B cell (primary cell): ENCODE results near the gene SLCO3A1. TPM values are rescaled to one million over a fixed set of nuclear protein-coding genes. Genes with fewer than 3 reads are reported as not detected.
"Not testable (repeated sequence)": the region's sequence is repeated elsewhere in the genome, so short reads cannot be mapped to it uniquely, and the experiment has no call there.

ENCODE experiments used
- ATAC-seq: fragments of 200-7000 bp; cut with Tn5 transposase; one replicate; pipeline ENCODE4 v1.10.0; 2021; ENCODE audit warnings: low read depth, mild to moderate bottlenecking, moderate number of reproducible peaks, moderate library complexity
- CTCF ChIA-PET: fragments of 350-600 bp; sonication (Branson Sonifier 250); formaldehyde crosslinking; loops from one replicate; lab custom pipeline; 2021; ENCODE audit warnings: antibody characterized with exemption, inconsistent platforms; lab: Charles Lee
- POLR2A ChIA-PET: fragments of 350-600 bp; sonication (Branson Sonifier 250); formaldehyde crosslinking; loops from one replicate; lab custom pipeline; 2021; ENCODE audit warnings: antibody characterized with exemption; lab: Charles Lee
- DNase-seq: peaks from one replicate; pipeline ENCODE4 v3.0.0; 2013
- H2AFZ ChIP-seq: 2 replicates; pipeline ENCODE4 v1.6.1; 2012; ENCODE audit warnings: mild to moderate bottlenecking, low read depth, low read length; ENCODE audit not compliant: insufficient read depth, poor library complexity, severe bottlenecking
- H3K27ac ChIP-seq, 2 donors: 1 replicate in 1 of 2; 2 replicates in 1 of 2; pipeline ENCODE4 v1.5.1; 2012 to 2013; ENCODE audit warnings: low read length in 2 of 2, mild to moderate bottlenecking in 2 of 2, moderate library complexity in 1 of 2
- H3K27me3 ChIP-seq, 4 experiments: fragments of 200-600 bp in 1 of 4; sonication (generic) in 1 of 4; replicated peaks in 1 of 4; 1 replicate in 2 of 4; 2 replicates in 2 of 4; pipeline versions ENCODE4 v1.6.1 to v1.7.0; 2013 to 2016; ENCODE audit warnings: low read length in 3 of 4, mild to moderate bottlenecking in 2 of 4, mixed read lengths in 1 of 4, moderate library complexity in 1 of 4; ENCODE audit not compliant: insufficient read depth in 4 of 4, control insufficient read depth in 3 of 4; ENCODE audit errors: control extremely low read depth in 1 of 4
- H3K36me3 ChIP-seq, 2 experiments: replicated peaks in 1 of 2; 1 replicate in 1 of 2; 2 replicates in 1 of 2; pipeline versions ENCODE4 v1.6.1 to v1.7.1; 2013; ENCODE audit warnings: low read length in 1 of 2; ENCODE audit not compliant: insufficient read depth in 2 of 2, control insufficient read depth in 1 of 2; ENCODE audit errors: control extremely low read depth in 1 of 2, extremely low read depth in 1 of 2
- H3K4me1 ChIP-seq, 2 donors: fragments of 200-600 bp in 1 of 2; sonication (generic) in 1 of 2; 1 replicate in 1 of 2; 2 replicates in 1 of 2; pipeline versions ENCODE4 v1.5.1 to v1.6.1; 2013 to 2017; ENCODE audit warnings: low read length in 2 of 2; ENCODE audit not compliant: control insufficient read depth in 2 of 2, insufficient read depth in 2 of 2
- H3K4me2 ChIP-seq: replicated peaks from 2 replicates; pipeline ENCODE3; 2012; ENCODE audit warnings: mild to moderate bottlenecking, low read depth, low read length; ENCODE audit not compliant: poor library complexity, severe bottlenecking
- H3K4me3 ChIP-seq, 5 experiments: fragments of 200-600 bp in 1 of 5; sonication (generic) in 1 of 5; 1 replicate in 3 of 5; 2 replicates in 2 of 5; pipeline versions ENCODE4 v1.5.1 to v1.7.0; 2011 to 2016; ENCODE audit warnings: low read length in 4 of 5, mild to moderate bottlenecking in 4 of 5, low read depth in 2 of 5, control low read depth in 1 of 5, moderate library complexity in 1 of 5; ENCODE audit not compliant: insufficient read depth in 1 of 5; ENCODE audit errors: control extremely low read depth in 1 of 5, extremely low read depth in 1 of 5
- H3K79me2 ChIP-seq: fragments of 200-600 bp; sonication (generic); one replicate; pipeline ENCODE4 v1.6.0; 2016; ENCODE audit warnings: low read length; ENCODE audit not compliant: control insufficient read depth, insufficient read depth
- H3K9ac ChIP-seq: fragments of 200-600 bp; sonication (generic); 2 replicates; pipeline ENCODE4 v1.6.1; 2017; ENCODE audit warnings: mild to moderate bottlenecking, low read length, moderate library complexity
- H3K9me3 ChIP-seq, 3 donors: one replicate each; pipeline versions ENCODE4 v1.6.1 to v1.7.1; 2013; ENCODE audit warnings: low read length in 2 of 3; ENCODE audit not compliant: control insufficient read depth in 2 of 3, insufficient read depth in 1 of 3; ENCODE audit errors: control extremely low read depth in 1 of 3
- H4K20me1 ChIP-seq: 2 replicates; pipeline ENCODE4 v1.6.0; 2012; ENCODE audit warnings: mild to moderate bottlenecking, low read length; ENCODE audit not compliant: insufficient read depth, control insufficient read depth, poor library complexity, severe bottlenecking
- H3K27ac Mint-ChIP-seq: one replicate; pipeline ENCODE4 v1.8.0; 2021; ENCODE audit warnings: mixed read lengths
- H3K27me3 Mint-ChIP-seq: one replicate; pipeline ENCODE4 v1.8.0; 2021; ENCODE audit warnings: mixed read lengths
- H3K4me1 Mint-ChIP-seq: one replicate; pipeline ENCODE4 v1.8.0; 2021; ENCODE audit warnings: mixed read lengths
- H3K4me3 Mint-ChIP-seq: one replicate; pipeline ENCODE4 v1.8.0; 2021; ENCODE audit warnings: mixed read lengths
- H3K9me3 Mint-ChIP-seq: one replicate; pipeline ENCODE4 v1.8.0; 2022; ENCODE audit warnings: mixed read lengths; ENCODE audit not compliant: insufficient read depth
- CTCF ChIP-seq: fragments of 200-600 bp; IDR thresholded peaks from one replicate; pipeline ENCODE4 v1.8.0; 2022; ENCODE audit warnings: antibody characterized with exemption, mild to moderate bottlenecking
- EZH2 ChIP-seq: IDR thresholded peaks from 2 replicates; pipeline ENCODE4 v1.6.1; 2012; ENCODE audit warnings: borderline replicate concordance, low read depth, mild to moderate bottlenecking, moderate library complexity, low read length; ENCODE audit not compliant: insufficient read depth, poor library complexity, severe bottlenecking
- WGBS: methylation state at CpG from one replicate; pipeline ENCODE4 v1.1.5; 2013; ENCODE audit warnings: missing lambda C conversion rate; ENCODE audit not compliant: insufficient coverage; 5-methylcytosine and 5-hydroxymethylcytosine counted together
- intact Hi-C: fragments of 100-400 bp; cut with micrococcal nuclease; formaldehyde crosslinking; loops from one replicate; pipeline ENCODE4 v1.10.0; 2022
- polyA plus RNA-seq: library from polyadenylated mRNA; depleted of rRNA; stranded (reverse); fragments of >200 nt; gene quantifications from 2 replicates; pipeline ENCODE4 v1.2.3, GENCODE V29; 2012
- total RNA-seq, 2 donors: library from RNA; stranded (reverse); fragments of 120-200 nt in 1 of 2; gene quantifications; 1 replicate in 1 of 2; 2 replicates in 1 of 2; pipeline versions ENCODE4 v1.2.3 to v1.2.4, GENCODE V29; 2013 to 2022

The SLCO3A1 gene
- total and polyA plus RNA-seq, 2 donors (not counting 1 experiment from before 2014, with no cell fraction given): 0.99 to 2.3 TPM

- no peak for DNase-seq
- Histone ChIP-seq H3K4me2 (no peak overlapping the region), H4K20me1 (no peaks in the 10 kb centered on the region), H3K36me3 (no peaks in the 10 kb centered on the region), H3K27me3 (no peaks in the 10 kb centered on the region), H3K9ac (no peak overlapping the region), H2AFZ (no peak overlapping the region), H3K27ac (no peak overlapping the region), H3K4me3 (no peak overlapping the region), H3K4me1 (no peaks in the 10 kb centered on the region), H3K79me2 (no peaks in the 10 kb centered on the region), H3K9me3 (peaks cover 0 to 4% (median 0%) of the 10 kb centered on the region in 3 donors)
- 89% methylated on average over 4 of the region's 4 CpGs for WGBS
- H3K4me1 Mint-ChIP-seq: no peaks in the 10 kb centered on the region
- intact Hi-C loops: no loop called here
- TF ChIP-seq EZH2 (no peak), CTCF (no peak)
- ATAC-seq: no peak
- H3K27ac Mint-ChIP-seq: no peak overlapping the region
- ChIA-PET POLR2A (no interaction called here), CTCF (no interaction called here)
- H3K27me3 Mint-ChIP-seq: peaks cover 3% of the 10 kb centered on the region
- H3K9me3 Mint-ChIP-seq: no peaks in the 10 kb centered on the region
- H3K4me3 Mint-ChIP-seq: no peak overlapping the region
These were observed 203.4 kb downstream of the SLCO3A1 start for GRCh38 chr15:92056875-92057274.

- Histone ChIP-seq H2AFZ (no peak overlapping the region), H3K9me3 (peaks cover 0 to 4% (median 0%) of the 10 kb centered on the region in 3 donors), H3K4me2 (no peak overlapping the region), H3K4me3 (no peak overlapping the region), H3K79me2 (no peaks in the 10 kb centered on the region), H3K9ac (no peak overlapping the region), H4K20me1 (no peaks in the 10 kb centered on the region), H3K36me3 (no peaks in the 10 kb centered on the region), H3K4me1 (no peaks in the 10 kb centered on the region), H3K27me3 (no peaks in the 10 kb centered on the region), H3K27ac (no peak overlapping the region)
- H3K9me3 Mint-ChIP-seq: peaks cover under 1% of the 10 kb centered on the region
- POLR2A ChIA-PET: no interaction called here
- peaks cover 3% of the 10 kb centered on the region for H3K27me3 Mint-ChIP-seq
- H3K4me3 Mint-ChIP-seq: no peak overlapping the region
- 96% methylated on average over 13 of the region's 15 CpGs for WGBS
- CTCF ChIA-PET: no interaction called here
- DNase-seq (no peak), ATAC-seq (no peak)
- intact Hi-C loops: no loop called here
- no peak for TF ChIP-seq EZH2
- no peak for TF ChIP-seq CTCF
- H3K4me1 Mint-ChIP-seq: no peaks in the 10 kb centered on the region
- H3K27ac Mint-ChIP-seq: no peak overlapping the region
These were observed 205.8 kb downstream of the SLCO3A1 start for GRCh38 chr15:92059036-92059970.

GRCh38 chr15:92059971-92060311 is 206.4 kb downstream of the SLCO3A1 start:
- no CpG with 5 or more reads among the region's 3 CpGs for WGBS
- H3K4me2 ChIP-seq, H2AFZ ChIP-seq, H3K27me3 ChIP-seq, H3K4me1 ChIP-seq, intact Hi-C loops, H3K4me3 ChIP-seq, DNase-seq, CTCF ChIA-PET, H3K9me3 ChIP-seq, H3K4me3 Mint-ChIP-seq, H3K9ac ChIP-seq, H3K9me3 Mint-ChIP-seq, POLR2A ChIA-PET, H3K27ac Mint-ChIP-seq, H3K27ac ChIP-seq, H3K4me1 Mint-ChIP-seq, ATAC-seq, H3K79me2 ChIP-seq, H4K20me1 ChIP-seq, H3K27me3 Mint-ChIP-seq, H3K36me3 ChIP-seq: not testable (repeated sequence)
